AG04450 (cell line): ENCODE data around the gene PPP2R5E. TPM values are rescaled to one million over a fixed set of nuclear protein-coding genes. Genes with fewer than 3 reads are reported as not detected.

Source experiments
- CTCF ChIA-PET: fragments of 300-600, 350-600 bp; formaldehyde crosslinking; extraction: SDS; loops from one replicate; lab custom pipeline; 2022; ENCODE audit warnings: antibody characterized with exemption, inconsistent platforms; lab: Charles Lee
- POLR2A ChIA-PET: fragments of 350-600 bp; formaldehyde crosslinking; extraction: SDS; loops from one replicate; lab custom pipeline; 2021; ENCODE audit warnings: antibody characterized with exemption, inconsistent platforms; lab: Yijun Ruan, JAX
- DNase-seq: peaks from one replicate; pipeline ENCODE4 v3.0.0-alpha.2; 2011; ENCODE audit warnings: low read depth, low spot score
- H3K27ac ChIP-seq: one replicate; pipeline ENCODE4 v1.5.1; 2012; ENCODE audit warnings: low read depth, low read length, control low read depth
- H3K27me3 ChIP-seq: one replicate; pipeline ENCODE4 v1.6.0; 2012; ENCODE audit warnings: low read length; ENCODE audit not compliant: control insufficient read depth, insufficient read depth
- H3K4me3 ChIP-seq: 2 replicates; pipeline ENCODE4 v1.5.1; 2011; ENCODE audit warnings: mild to moderate bottlenecking, low read depth, low read length, control low read depth
- H3K9me3 ChIP-seq: 2 replicates; pipeline ENCODE4 v1.5.1; 2012; ENCODE audit warnings: low read length; ENCODE audit not compliant: control insufficient read depth, insufficient read depth
- polyA plus RNA-seq: library from polyadenylated mRNA; depleted of rRNA; stranded (reverse); fragments of >200 nt; gene quantifications from 2 replicates; pipeline ENCODE4 v1.2.3, GENCODE V29; 2011
- TF ChIP-seq, protein P1 (sequence below): IDR thresholded peaks from 2 replicates; pipeline ENCODE4 v1.5.1; 2011; ENCODE audit warnings: low read depth, low read length, control low read depth, inconsistent platforms

Gene PPP2R5E
- polyA plus RNA-seq, 1 experiment: 20.3 TPM

DNA sequence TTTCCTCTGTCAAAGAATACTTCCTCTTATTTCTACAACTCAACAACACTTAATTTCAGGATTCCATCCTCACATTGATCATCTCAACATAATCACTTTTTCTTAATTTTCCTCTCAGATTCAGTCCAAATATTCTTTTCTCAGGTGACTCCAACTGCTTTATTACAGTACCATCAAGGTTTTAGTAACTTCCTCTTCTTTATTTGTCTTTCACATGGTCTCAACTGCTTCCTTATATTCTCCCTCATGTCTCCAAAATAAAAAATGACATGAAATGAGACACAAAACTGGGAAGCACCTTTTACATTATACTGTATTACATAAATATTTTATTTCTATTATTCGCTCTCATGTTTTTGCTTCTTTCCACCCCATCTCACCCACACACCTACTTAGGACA lies 55.5 kb downstream of the PPP2R5E start:
- no peaks in the 10 kb centered on the region for H3K9me3 ChIP-seq
- H3K27ac ChIP-seq: no peak overlapping the region
- ChIA-PET CTCF (no interaction called here), POLR2A (no interaction called here)
- H3K4me3 ChIP-seq: no peak overlapping the region
- DNase-seq: no peak
- no peaks in the 10 kb centered on the region for H3K27me3 ChIP-seq
- TF ChIP-seq, protein P1, sequence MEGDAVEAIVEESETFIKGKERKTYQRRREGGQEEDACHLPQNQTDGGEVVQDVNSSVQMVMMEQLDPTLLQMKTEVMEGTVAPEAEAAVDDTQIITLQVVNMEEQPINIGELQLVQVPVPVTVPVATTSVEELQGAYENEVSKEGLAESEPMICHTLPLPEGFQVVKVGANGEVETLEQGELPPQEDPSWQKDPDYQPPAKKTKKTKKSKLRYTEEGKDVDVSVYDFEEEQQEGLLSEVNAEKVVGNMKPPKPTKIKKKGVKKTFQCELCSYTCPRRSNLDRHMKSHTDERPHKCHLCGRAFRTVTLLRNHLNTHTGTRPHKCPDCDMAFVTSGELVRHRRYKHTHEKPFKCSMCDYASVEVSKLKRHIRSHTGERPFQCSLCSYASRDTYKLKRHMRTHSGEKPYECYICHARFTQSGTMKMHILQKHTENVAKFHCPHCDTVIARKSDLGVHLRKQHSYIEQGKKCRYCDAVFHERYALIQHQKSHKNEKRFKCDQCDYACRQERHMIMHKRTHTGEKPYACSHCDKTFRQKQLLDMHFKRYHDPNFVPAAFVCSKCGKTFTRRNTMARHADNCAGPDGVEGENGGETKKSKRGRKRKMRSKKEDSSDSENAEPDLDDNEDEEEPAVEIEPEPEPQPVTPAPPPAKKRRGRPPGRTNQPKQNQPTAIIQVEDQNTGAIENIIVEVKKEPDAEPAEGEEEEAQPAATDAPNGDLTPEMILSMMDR: no peak

DNA sequence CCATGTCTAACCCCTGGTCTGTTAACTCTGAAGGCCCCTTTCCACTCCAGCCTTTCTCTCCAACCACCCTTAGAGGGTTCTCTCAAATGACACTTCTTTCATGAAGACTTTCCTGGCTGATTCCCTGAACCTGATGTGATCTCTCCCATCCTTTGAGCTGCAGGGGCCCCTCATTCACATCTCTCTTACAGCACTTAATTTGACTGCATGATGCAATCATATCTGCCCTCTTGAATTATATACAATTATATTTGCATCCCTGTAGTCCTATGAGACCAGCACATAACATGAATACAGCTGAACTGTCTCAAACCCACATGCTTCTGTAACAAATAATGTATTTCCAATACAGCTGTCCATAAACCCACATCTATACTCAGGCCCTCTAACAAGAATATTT lies 56.4 kb downstream of the PPP2R5E start:
- no peak for DNase-seq
- Histone ChIP-seq H3K27ac (no peak overlapping the region), H3K4me3 (no peak overlapping the region), H3K27me3 (no peaks in the 10 kb centered on the region), H3K9me3 (no peaks in the 10 kb centered on the region)
- CTCF ChIA-PET: no interaction called here
- POLR2A ChIA-PET: interaction anchor here (0.5 kb wide), 1 partner anchor 184 kb away, joined by 8 read pairs; no protein-coding TSS in a partner anchor
- TF ChIP-seq, protein P1: no peak

DNA sequence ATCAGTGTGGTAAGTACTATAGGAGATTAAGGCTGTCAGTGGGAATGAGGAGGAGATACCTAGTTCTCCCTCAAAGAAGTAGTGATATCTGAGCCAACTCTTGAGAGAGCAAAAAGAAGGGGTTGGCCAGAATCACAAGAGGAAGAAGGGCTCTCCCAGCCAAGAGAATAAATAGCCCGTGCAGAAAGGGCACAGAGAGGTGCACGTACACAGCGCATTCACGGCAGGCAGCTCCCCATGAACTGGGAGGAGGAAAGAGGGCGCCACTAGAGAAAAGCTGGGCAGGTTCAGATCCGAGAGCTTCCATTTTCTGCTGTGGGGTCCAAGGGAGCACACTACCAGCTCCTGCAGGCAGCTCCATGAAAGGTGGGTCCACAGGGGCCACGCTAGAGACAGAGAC lies 59.9 kb downstream of the PPP2R5E start:
- H3K9me3 ChIP-seq: no peaks in the 10 kb centered on the region
- no peaks in the 10 kb centered on the region for H3K27me3 ChIP-seq
- H3K27ac ChIP-seq: no peak overlapping the region
- POLR2A ChIA-PET: no interaction called here
- CTCF ChIA-PET: no interaction called here
- no peak for DNase-seq
- no peak overlapping the region for H3K4me3 ChIP-seq
- TF ChIP-seq, protein P1: no peak

DNA sequence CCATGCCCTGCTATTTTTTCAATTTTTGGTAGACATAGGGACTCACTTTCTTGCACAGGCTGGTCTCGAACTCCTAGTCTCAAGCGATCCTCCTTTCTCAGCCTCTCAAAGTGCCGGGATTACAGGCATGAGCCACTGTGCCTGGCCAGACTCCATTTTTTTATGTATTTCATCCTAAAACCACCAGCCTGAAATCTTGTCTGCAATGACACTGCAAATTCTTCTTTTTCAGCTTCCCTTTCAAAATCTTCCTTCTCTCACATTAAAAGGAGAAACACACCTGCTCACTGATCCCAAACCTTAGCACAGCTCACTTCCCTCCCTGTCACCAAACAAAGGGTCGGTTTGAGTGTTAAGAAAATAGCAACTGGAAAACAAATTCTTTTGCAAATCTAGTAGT lies 62.6 kb downstream of the PPP2R5E start:
- H3K27ac ChIP-seq: no peak overlapping the region
- H3K9me3 ChIP-seq: no peaks in the 10 kb centered on the region
- ChIA-PET POLR2A (interaction anchor here (0.6 kb wide), 1 partner anchor 84 kb away, joined by 3 read pairs; no protein-coding TSS in a partner anchor), CTCF (interaction anchor here (1.1 kb wide), 1 partner anchor 91 kb away, joined by 3 read pairs; no protein-coding TSS in a partner anchor)
- H3K27me3 ChIP-seq: no peaks in the 10 kb centered on the region
- DNase-seq: no peak
- TF ChIP-seq, protein P1: no peak
- H3K4me3 ChIP-seq: no peak overlapping the region

DNA sequence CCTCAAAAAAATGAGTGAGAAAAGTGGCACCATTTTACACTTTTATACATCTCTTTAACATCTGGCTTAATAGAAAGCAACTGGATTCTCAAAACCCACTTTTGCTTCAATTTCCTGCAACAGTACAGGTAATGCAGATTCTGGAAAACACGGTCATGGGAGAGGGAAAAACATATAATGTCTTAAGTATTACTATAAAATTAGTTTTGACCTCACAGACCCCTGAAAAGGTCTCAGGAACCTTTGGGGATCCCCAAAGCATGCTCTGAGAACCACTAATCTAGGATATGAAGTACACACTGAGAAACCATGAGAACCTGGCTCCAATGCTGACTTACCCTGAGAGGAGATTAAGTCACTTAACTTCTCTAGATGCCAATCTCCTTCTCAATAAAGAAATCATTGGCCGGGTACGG lies 64.7 kb downstream of the PPP2R5E start:
- H3K9me3 ChIP-seq: no peaks in the 10 kb centered on the region
- CTCF ChIA-PET: no interaction called here
- TF ChIP-seq, protein P1: no peak
- no peak overlapping the region for H3K4me3 ChIP-seq
- H3K27ac ChIP-seq: no peak overlapping the region
- POLR2A ChIA-PET: no interaction called here
- H3K27me3 ChIP-seq: no peaks in the 10 kb centered on the region
- no peak for DNase-seq
